KOPT-K1 (cell line): ENCODE results near the gene MAP2K5.
A peak's percentile ranks its signal among the peaks of the same experiment; 100 is the strongest.

Experiments
- H3K27ac ChIP-seq: fragments of 200-600 bp; sonication (generic); 2 replicates; pipeline ENCODE4 v1.5.1; 2016; ENCODE audit warnings: antibody characterized with exemption, mild to moderate bottlenecking, low read depth, low read length; ENCODE audit not compliant: poor library complexity, severe bottlenecking
- H3K36me3 ChIP-seq: fragments of 200-600 bp; sonication (generic); 2 replicates; pipeline ENCODE4 v1.5.1; 2017; ENCODE audit warnings: antibody characterized with exemption, mild to moderate bottlenecking, low read length, moderate library complexity; ENCODE audit not compliant: insufficient read depth
- H3K9me3 ChIP-seq: fragments of 200-600 bp; sonication (generic); 2 replicates; pipeline ENCODE4 v1.5.1; 2017; ENCODE audit warnings: antibody characterized with exemption, low read length, mild to moderate bottlenecking; ENCODE audit not compliant: insufficient read depth, poor library complexity, severe bottlenecking

The MAP2K5 gene

GRCh38 chr15:67544475-67544874 lies 2.0 kb downstream of the MAP2K5 start:
- H3K36me3 ChIP-seq = peaks cover 31% of the 10 kb centered on the region
- H3K27ac ChIP-seq = no peak overlapping the region
- H3K9me3 ChIP-seq = no peaks in the 10 kb centered on the region

GRCh38 chr15:67545864-67546263 lies 3.4 kb downstream of the MAP2K5 start:
- Histone ChIP-seq H3K27ac (no peak overlapping the region), H3K36me3 (peaks cover 39% of the 10 kb centered on the region), H3K9me3 (no peaks in the 10 kb centered on the region)

GRCh38 chr15:67547064-67547463 lies 4.6 kb downstream of the MAP2K5 start:
- no peak overlapping the region for H3K27ac ChIP-seq
- peaks cover 46% of the 10 kb centered on the region for H3K36me3 ChIP-seq
- no peaks in the 10 kb centered on the region for H3K9me3 ChIP-seq

- Histone ChIP-seq H3K9me3 (no peaks in the 10 kb centered on the region), H3K27ac (no peak overlapping the region), H3K36me3 (peaks cover 46% of the 10 kb centered on the region)
These were observed 5.3 kb downstream of the MAP2K5 start for GRCh38 chr15:67547836-67548235.

GRCh38 chr15:67548236-67548852 lies 5.8 kb downstream of the MAP2K5 start:
- no peaks in the 10 kb centered on the region for H3K9me3 ChIP-seq
- peaks cover 46% of the 10 kb centered on the region for H3K36me3 ChIP-seq
- H3K27ac ChIP-seq = no peak overlapping the region

- H3K9me3 ChIP-seq = no peaks in the 10 kb centered on the region
- peaks cover 46% of the 10 kb centered on the region for H3K36me3 ChIP-seq
- no peak overlapping the region for H3K27ac ChIP-seq
These were observed 6.6 kb downstream of the MAP2K5 start for GRCh38 chr15:67548862-67549651.

GRCh38 chr15:67549736-67550135 lies 7.2 kb downstream of the MAP2K5 start:
- H3K27ac ChIP-seq = no peak overlapping the region
- no peaks in the 10 kb centered on the region for H3K9me3 ChIP-seq
- H3K36me3 ChIP-seq = peaks cover 43% of the 10 kb centered on the region

- Histone ChIP-seq H3K27ac (no peak overlapping the region), H3K36me3 (peaks cover 38% of the 10 kb centered on the region), H3K9me3 (no peaks in the 10 kb centered on the region)
These were observed 8.0 kb downstream of the MAP2K5 start for GRCh38 chr15:67550522-67550921.

GRCh38 chr15:67551207-67551743 lies 8.8 kb downstream of the MAP2K5 start:
- Histone ChIP-seq H3K27ac (no peak overlapping the region), H3K36me3 (peaks cover 34% of the 10 kb centered on the region), H3K9me3 (no peaks in the 10 kb centered on the region)

- Histone ChIP-seq H3K36me3 (peaks cover 32% of the 10 kb centered on the region), H3K27ac (no peak overlapping the region), H3K9me3 (peaks cover 11% of the 10 kb centered on the region)
These were observed 12.1 kb downstream of the MAP2K5 start for GRCh38 chr15:67554580-67554979.

GRCh38 chr15:67556976-67557570 lies 14.6 kb downstream of the MAP2K5 start:
- Histone ChIP-seq H3K27ac (peak overlapping the region; percentile 41), H3K9me3 (peaks cover 11% of the 10 kb centered on the region), H3K36me3 (peaks cover 19% of the 10 kb centered on the region)

- H3K27ac ChIP-seq = no peak overlapping the region
- peaks cover 19% of the 10 kb centered on the region for H3K36me3 ChIP-seq
- peaks cover 11% of the 10 kb centered on the region for H3K9me3 ChIP-seq
These were observed 16.0 kb downstream of the MAP2K5 start for GRCh38 chr15:67558502-67558901.

GRCh38 chr15:67559158-67559557 lies 16.7 kb downstream of the MAP2K5 start:
- H3K9me3 ChIP-seq = peaks cover 11% of the 10 kb centered on the region
- H3K27ac ChIP-seq = no peak overlapping the region
- H3K36me3 ChIP-seq = peaks cover 19% of the 10 kb centered on the region

- Histone ChIP-seq H3K27ac (no peak overlapping the region), H3K9me3 (peaks cover 11% of the 10 kb centered on the region), H3K36me3 (peaks cover 19% of the 10 kb centered on the region)
These were observed 17.1 kb downstream of the MAP2K5 start for GRCh38 chr15:67559576-67559975.

GRCh38 chr15:67560320-67560719 lies 17.8 kb downstream of the MAP2K5 start:
- H3K36me3 ChIP-seq = peaks cover 19% of the 10 kb centered on the region

More at GRCh38 chr15:67560320-67560719, 17.8 kb downstream of the MAP2K5 start:
- Histone ChIP-seq H3K9me3 (peaks cover 11% of the 10 kb centered on the region), H3K27ac (no peak overlapping the region)
